Trophoblast cell (in vitro differentiated cells and primary cell): ENCODE data around the gene P2RY6.

ENCODE experiments used
- DNase-seq, 2 donors: peaks; one replicate each; pipeline ENCODE4 v3.0.0-alpha.2; 2016
- H2AFZ ChIP-seq: 2 replicates; pipeline ENCODE4 v1.6.1; 2013; ENCODE audit warnings: low read length, moderate library complexity, mild to moderate bottlenecking; ENCODE audit not compliant: insufficient read depth, poor library complexity
- H2AK5ac ChIP-seq: 2 replicates; pipeline ENCODE4 v1.6.1; 2013; ENCODE audit warnings: mild to moderate bottlenecking, low read length
- H2BK120ac ChIP-seq: 2 replicates; pipeline ENCODE4 v1.6.1; 2013; ENCODE audit warnings: low read length, mild to moderate bottlenecking, moderate library complexity; ENCODE audit not compliant: insufficient read depth, poor library complexity
- H2BK12ac ChIP-seq: 2 replicates; pipeline ENCODE4 v1.6.1; 2013; ENCODE audit warnings: mild to moderate bottlenecking, low read length, moderate library complexity
- H2BK5ac ChIP-seq: 2 replicates; pipeline ENCODE4 v1.6.1; 2013; ENCODE audit warnings: low read length, low read depth, moderate library complexity, mild to moderate bottlenecking; ENCODE audit not compliant: poor library complexity
- H3K14ac ChIP-seq: 2 replicates; pipeline ENCODE4 v1.6.1; 2013; ENCODE audit warnings: mild to moderate bottlenecking, low read length
- H3K18ac ChIP-seq: 2 replicates; pipeline ENCODE4 v1.6.1; 2013; ENCODE audit warnings: mild to moderate bottlenecking, low read length
- H3K23ac ChIP-seq: 2 replicates; pipeline ENCODE4 v1.6.1; 2013; ENCODE audit warnings: low read length
- H3K27ac ChIP-seq: 2 replicates; pipeline ENCODE4 v1.5.1; 2013; ENCODE audit warnings: low read depth, mild to moderate bottlenecking, inconsistent platforms, low read length, moderate library complexity
- H3K27me3 ChIP-seq: 2 replicates; pipeline ENCODE4 v1.6.1; 2013; ENCODE audit warnings: inconsistent platforms, mild to moderate bottlenecking, low read length, moderate library complexity; ENCODE audit not compliant: insufficient read depth
- H3K36me3 ChIP-seq, 2 experiments: 1 replicate in 1 of 2; 2 replicates in 1 of 2; pipeline ENCODE4 v1.6.1; 2013; ENCODE audit warnings: low read length in 2 of 2, mild to moderate bottlenecking in 2 of 2, moderate library complexity in 1 of 2; ENCODE audit not compliant: insufficient read depth in 2 of 2, control insufficient read depth in 1 of 2
- H3K4ac ChIP-seq: 2 replicates; pipeline ENCODE4 v1.6.1; 2013; ENCODE audit warnings: low read depth, mild to moderate bottlenecking, low read length, moderate library complexity
- H3K4me1 ChIP-seq, 2 experiments: 1 replicate in 1 of 2; 2 replicates in 1 of 2; pipeline ENCODE4 v1.6.1; 2013; ENCODE audit warnings: low read length in 2 of 2, mild to moderate bottlenecking in 2 of 2, moderate library complexity in 1 of 2; ENCODE audit not compliant: insufficient read depth in 2 of 2, control insufficient read depth in 1 of 2
- H3K4me2 ChIP-seq: 2 replicates; pipeline ENCODE4 v1.6.1; 2013; ENCODE audit warnings: inconsistent platforms, mild to moderate bottlenecking, low read length, moderate library complexity
- H3K4me3 ChIP-seq: 2 replicates; pipeline ENCODE4 v1.5.1; 2013; ENCODE audit warnings: mild to moderate bottlenecking, low read depth, low read length, inconsistent platforms
- H3K79me1 ChIP-seq: one replicate; pipeline ENCODE4 v1.6.1; 2013; ENCODE audit warnings: low read length
- H3K79me2 ChIP-seq: 2 replicates; pipeline ENCODE4 v1.6.1; 2013; ENCODE audit warnings: low read length, mild to moderate bottlenecking; ENCODE audit not compliant: control insufficient read depth, insufficient read depth, poor library complexity
- H3K9ac ChIP-seq: 2 replicates; pipeline ENCODE4 v1.6.1; 2013; ENCODE audit warnings: mild to moderate bottlenecking, low read length
- H3K9me3 ChIP-seq: 2 replicates; pipeline ENCODE4 v1.6.1; 2013; ENCODE audit warnings: low read depth, mild to moderate bottlenecking, control low read depth, inconsistent platforms, low read length; ENCODE audit not compliant: insufficient read depth
- H4K12ac ChIP-seq: 2 replicates; pipeline ENCODE4 v1.6.1; 2013; ENCODE audit warnings: low read depth, mild to moderate bottlenecking, low read length, moderate library complexity
- H4K8ac ChIP-seq: 2 replicates; pipeline ENCODE4 v1.6.1; 2013; ENCODE audit warnings: low read depth, mild to moderate bottlenecking, low read length, moderate library complexity
- H4K91ac ChIP-seq: one replicate; pipeline ENCODE4 v1.6.1; 2013; ENCODE audit warnings: low read depth, mild to moderate bottlenecking, low read length, moderate library complexity
- WGBS: extraction: QIAGEN DNeasy Blood & Tissue Kit; methylation state at CpG from one replicate; pipeline ENCODE4 v1.1.7; 2013; ENCODE audit warnings: missing lambda C conversion rate; ENCODE audit not compliant: insufficient read length, insufficient coverage; ENCODE audit errors: extremely low coverage; 5-methylcytosine and 5-hydroxymethylcytosine counted together

P2RY6 gene

GRCh38 chr11:73306069-73306841, 34.1 kb downstream of the P2RY6 start:
- Histone ChIP-seq H4K12ac (no peak overlapping the region), H3K79me2 (peaks cover 29% of the 10 kb centered on the region), H3K23ac (no peak overlapping the region), H3K36me3 (peaks cover 6 to 8% of the 10 kb centered on the region in 2 experiments), H3K79me1 (peaks cover 23% of the 10 kb centered on the region), H3K27ac (no peak overlapping the region), H3K14ac (no peak overlapping the region), H4K91ac (no peak overlapping the region), H2AFZ (no peak overlapping the region), H3K4me2 (peak overlapping the region; percentile 25), H2BK120ac (no peak overlapping the region), H3K18ac (no peak overlapping the region), H2AK5ac (no peak overlapping the region), H3K4ac (no peak overlapping the region), H4K8ac (no peak overlapping the region), H3K4me1 (peaks cover 16 to 24% of the 10 kb centered on the region in 2 experiments), H3K27me3 (no peaks in the 10 kb centered on the region), H3K9me3 (peaks cover 2% of the 10 kb centered on the region), H2BK5ac (no peak overlapping the region), H2BK12ac (no peak overlapping the region), H3K4me3 (no peak overlapping the region), H3K9ac (no peak overlapping the region)
- no peak for DNase-seq
- no CpG with 5 or more reads among the region's 7 CpGs for WGBS

GRCh38 chr11:73306977-73307322, 34.8 kb downstream of the P2RY6 start:
- Histone ChIP-seq H3K18ac (no peak overlapping the region), H2BK5ac (peak overlapping the region; percentile 15), H3K4me2 (peak overlapping the region; percentile 69), H2BK120ac (peak overlapping the region; percentile 34), H4K91ac (no peak overlapping the region), H3K9me3 (peaks cover 2% of the 10 kb centered on the region), H3K4me1 (peaks cover 22 to 31% of the 10 kb centered on the region in 2 experiments), H3K27me3 (no peaks in the 10 kb centered on the region), H3K79me1 (peaks cover 23% of the 10 kb centered on the region), H4K8ac (peak overlapping the region; percentile 15), H3K23ac (no peak overlapping the region), H3K4me3 (no peak overlapping the region), H2AFZ (peak overlapping the region; percentile 15), H3K27ac (peak overlapping the region; percentile 55), H3K4ac (no peak overlapping the region), H2AK5ac (no peak overlapping the region), H3K36me3 (peaks cover 9 to 12% of the 10 kb centered on the region in 2 experiments), H2BK12ac (peak overlapping the region; percentile 25), H4K12ac (no peak overlapping the region), H3K9ac (no peak overlapping the region), H3K14ac (no peak overlapping the region), H3K79me2 (peaks cover 30% of the 10 kb centered on the region)
- DNase-seq: no peak
- no CpG with 5 or more reads among the region's 18 CpGs for WGBS

- Histone ChIP-seq H3K18ac (peak overlapping the region; percentile 95), H3K9me3 (peaks cover 2% of the 10 kb centered on the region)
These were observed 35.3 kb downstream of the P2RY6 start for GRCh38 chr11:73307323-73308002.

GRCh38 chr11:73308003-73308960, 36.1 kb downstream of the P2RY6 start, which contains the start of gene ARHGEF17:
Gene ARHGEF17 (plus strand): TSS chr11:73308276. CDS start chr11:73308639, 363 bp downstream.
- Histone ChIP-seq H3K36me3 (peaks cover 9 to 12% of the 10 kb centered on the region in 2 experiments), H3K4ac (peak within 1 kb of the TSS; percentile 97), H2BK5ac (peak within 1 kb of the TSS; percentile 97), H4K12ac (peak within 1 kb of the TSS; percentile 92), H3K9me3 (peaks cover 2% of the 10 kb centered on the region), H3K4me2 (peak within 1 kb of the TSS; percentile 99), H3K4me1 (peaks cover 34 to 44% of the 10 kb centered on the region in 2 experiments), H2BK12ac (peak within 1 kb of the TSS; percentile 89), H3K27me3 (no peaks in the 10 kb centered on the region), H3K23ac (no peak within 1 kb of the TSS), H3K14ac (peak within 1 kb of the TSS; percentile 98), H4K8ac (peak within 1 kb of the TSS; percentile 89), H3K18ac (peak within 1 kb of the TSS; percentile 95), H2BK120ac (peak within 1 kb of the TSS; percentile 93), H3K79me2 (peaks cover 38% of the 10 kb centered on the region), H3K79me1 (peaks cover 24% of the 10 kb centered on the region), H3K27ac (peak within 1 kb of the TSS; percentile 97), H2AFZ (peak within 1 kb of the TSS; percentile 87), H4K91ac (peak within 1 kb of the TSS; percentile 97), H3K4me3 (peak within 1 kb of the TSS; percentile 91), H2AK5ac (peak within 1 kb of the TSS; percentile 81), H3K9ac (peak within 1 kb of the TSS; percentile 99)
- peak in 1 of 2 donors; percentile 52 for DNase-seq
- no CpG with 5 or more reads among the region's 105 CpGs for WGBS

More at GRCh38 chr11:73307323-73308002, 35.3 kb downstream of the P2RY6 start:
- Histone ChIP-seq H3K79me2 (peaks cover 35% of the 10 kb centered on the region), H3K79me1 (peaks cover 23% of the 10 kb centered on the region), H3K27ac (peak overlapping the region; percentile 97), H4K8ac (peak overlapping the region; percentile 59), H3K4me1 (peaks cover 27 to 36% of the 10 kb centered on the region in 2 experiments), H2AK5ac (peak overlapping the region; percentile 2), H3K9ac (peak overlapping the region; percentile 81), H4K12ac (no peak overlapping the region), H3K4ac (peak overlapping the region; percentile 11), H3K14ac (peak overlapping the region; percentile 95), H3K4me2 (peak overlapping the region; percentile 99), H4K91ac (peak overlapping the region; percentile 83), H2BK12ac (peak overlapping the region; percentile 89), H3K4me3 (peak overlapping the region; percentile 75), H2BK120ac (peak overlapping the region; percentile 67), H3K36me3 (peaks cover 9 to 12% of the 10 kb centered on the region in 2 experiments), H2BK5ac (peak overlapping the region; percentile 37), H2AFZ (peak overlapping the region; percentile 32), H3K27me3 (no peaks in the 10 kb centered on the region), H3K23ac (no peak overlapping the region)
- DNase-seq: peak; percentile 95 to 99
- WGBS: no CpG with 5 or more reads among the region's 56 CpGs
